Mesendoderm (in vitro differentiated cells): ENCODE results near the gene ABCA8.
"Not testable (repeated sequence)": the region's sequence is repeated elsewhere in the genome, so short reads cannot be mapped to it uniquely, and the experiment has no call there.

Experiments
- DNase-seq: peaks from one replicate; pipeline ENCODE4 v3.0.0; 2013
- H2AK5ac ChIP-seq: 2 replicates; pipeline ENCODE4 v1.6.1; 2013; ENCODE audit warnings: low read length, inconsistent platforms
- H2BK120ac ChIP-seq: 2 replicates; pipeline ENCODE4 v1.6.1; 2013; ENCODE audit warnings: low read depth, mild to moderate bottlenecking, low read length, moderate library complexity, mixed read lengths
- H2BK15ac ChIP-seq: replicated peaks from 2 replicates; pipeline ENCODE4 v1.6.1; 2013; ENCODE audit warnings: low read depth, mild to moderate bottlenecking, moderate library complexity
- H2BK5ac ChIP-seq: 2 replicates; pipeline ENCODE4 v1.6.1; 2013; ENCODE audit warnings: low read length, inconsistent platforms
- H3K18ac ChIP-seq: 2 replicates; pipeline ENCODE4 v1.6.1; 2013; ENCODE audit warnings: mild to moderate bottlenecking, low read length, mixed read lengths
- H3K23ac ChIP-seq: one replicate; pipeline ENCODE4 v1.6.1; 2013; ENCODE audit warnings: low read length
- H3K27ac ChIP-seq: 2 replicates; pipeline ENCODE4 v1.5.1; 2013; ENCODE audit warnings: low read depth, mild to moderate bottlenecking, inconsistent platforms, low read length, moderate library complexity
- H3K27me3 ChIP-seq: 2 replicates; pipeline ENCODE4 v1.6.1; 2013; ENCODE audit warnings: low read length, control low read depth, mild to moderate bottlenecking, inconsistent platforms; ENCODE audit not compliant: insufficient read depth, poor library complexity
- H3K36me3 ChIP-seq: 2 replicates; pipeline ENCODE4 v1.6.1; 2013; ENCODE audit warnings: low read length, inconsistent platforms; ENCODE audit not compliant: control insufficient read depth, insufficient read depth
- H3K4ac ChIP-seq: one replicate; pipeline ENCODE4 v1.6.1; 2013; ENCODE audit warnings: low read depth, mild to moderate bottlenecking, low read length, moderate library complexity
- H3K4me1 ChIP-seq: 2 replicates; pipeline ENCODE4 v1.6.1; 2013; ENCODE audit warnings: low read depth, low read length, inconsistent platforms; ENCODE audit not compliant: control insufficient read depth
- H3K4me2 ChIP-seq: 2 replicates; pipeline ENCODE4 v1.6.1; 2013; ENCODE audit warnings: low read length
- H3K4me3 ChIP-seq: 2 replicates; pipeline ENCODE4 v1.5.1; 2013; ENCODE audit warnings: mild to moderate bottlenecking, low read length
- H3K56ac ChIP-seq: one replicate; pipeline ENCODE4 v1.6.1; 2013; ENCODE audit warnings: low read length
- H3K79me1 ChIP-seq: 2 replicates; pipeline ENCODE4 v1.6.1; 2013; ENCODE audit warnings: low read length, inconsistent platforms
- H3K79me2 ChIP-seq: 2 replicates; pipeline ENCODE4 v1.6.1; 2013; ENCODE audit warnings: mild to moderate bottlenecking, low read length; ENCODE audit not compliant: control insufficient read depth, insufficient read depth
- H3K9ac ChIP-seq: 2 replicates; pipeline ENCODE4 v1.6.1; 2013; ENCODE audit warnings: low read length, inconsistent platforms
- H4K5ac ChIP-seq: one replicate; pipeline ENCODE4 v1.6.1; 2013; ENCODE audit warnings: low read length
- H4K8ac ChIP-seq: one replicate; pipeline ENCODE4 v1.6.1; 2013; ENCODE audit warnings: low read depth, mild to moderate bottlenecking, control low read depth, low read length, moderate library complexity
- WGBS: extraction: QIAGEN DNeasy Blood & Tissue Kit; methylation state at CpG from one replicate; pipeline ENCODE4 v1.1.7; 2013; ENCODE audit warnings: low lambda C conversion rate, missing lambda C conversion rate; ENCODE audit not compliant: insufficient coverage; ENCODE audit errors: extremely low coverage; 5-methylcytosine and 5-hydroxymethylcytosine counted together

ABCA8 gene

DNA sequence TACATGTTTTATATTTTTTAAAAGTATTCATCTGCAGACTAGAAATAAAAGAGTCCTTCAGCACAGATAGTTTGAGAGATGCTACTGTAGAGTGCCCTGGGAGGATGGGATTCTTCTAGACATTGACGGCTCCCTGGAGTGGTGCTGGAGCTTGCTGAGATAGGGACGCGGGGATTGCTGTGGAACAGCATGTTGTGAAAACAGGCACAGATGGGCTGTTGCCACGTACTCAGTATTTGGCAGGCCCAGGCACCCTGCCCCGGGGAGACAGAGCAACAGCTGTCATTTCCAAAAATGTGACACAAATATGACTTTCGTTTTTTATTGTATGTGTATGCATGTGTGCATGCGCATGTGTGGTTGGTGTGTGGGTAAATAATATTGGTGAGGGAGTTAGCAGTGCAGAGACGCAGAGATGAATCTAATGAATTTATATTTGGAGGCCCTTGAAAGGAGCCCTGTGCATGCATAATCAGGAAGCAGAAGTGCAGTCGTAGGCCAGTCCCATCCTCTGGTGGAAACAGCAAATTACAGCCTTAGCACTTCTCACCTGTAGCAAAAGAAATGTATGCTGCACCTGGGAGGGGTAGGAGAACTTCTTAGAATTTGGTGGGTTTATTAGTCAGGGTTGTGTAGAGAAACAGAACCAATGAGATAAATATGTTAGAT, 6.2 kb upstream of the ABCA8 start:
- H4K5ac ChIP-seq: no peak overlapping the region
- H3K27me3 ChIP-seq: no peaks in the 10 kb centered on the region
- H3K36me3 ChIP-seq: no peaks in the 10 kb centered on the region
- no peak overlapping the region for H3K4me2 ChIP-seq
- H3K18ac ChIP-seq: no peak overlapping the region
- H3K27ac ChIP-seq: no peak overlapping the region
- DNase-seq: peak; percentile 4
- no peak overlapping the region for H2AK5ac ChIP-seq
- no peak overlapping the region for H2BK15ac ChIP-seq
- no peak overlapping the region for H3K4me3 ChIP-seq
- H3K56ac ChIP-seq: no peak overlapping the region
- no peaks in the 10 kb centered on the region for H3K79me2 ChIP-seq
- no peak overlapping the region for H3K23ac ChIP-seq
- no peaks in the 10 kb centered on the region for H3K4me1 ChIP-seq
- no peak overlapping the region for H3K9ac ChIP-seq
- 100% methylated on average over 2 of the region's 9 CpGs for WGBS
- no peak overlapping the region for H4K8ac ChIP-seq
- no peak overlapping the region for H2BK120ac ChIP-seq
- H2BK5ac ChIP-seq: no peak overlapping the region
- no peaks in the 10 kb centered on the region for H3K79me1 ChIP-seq
- no peak overlapping the region for H3K4ac ChIP-seq

DNA sequence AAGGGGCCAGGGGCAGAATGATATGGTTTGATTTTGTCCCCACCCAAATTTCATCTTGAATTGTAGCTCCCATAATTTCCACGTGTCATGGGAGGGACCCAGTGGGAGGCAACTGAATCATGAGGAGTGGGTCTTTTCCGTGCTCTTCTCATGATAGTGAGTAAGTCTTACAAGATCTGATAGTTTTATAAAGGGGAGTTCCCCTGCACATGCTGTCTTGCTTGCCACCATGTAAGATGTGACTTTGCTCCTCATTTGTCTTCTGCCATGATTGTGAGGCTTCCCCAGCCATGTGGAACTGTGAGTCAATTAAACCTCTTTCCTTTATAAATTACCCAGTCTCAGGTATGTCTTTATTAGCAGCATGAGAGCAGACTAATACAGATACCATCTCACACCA, 3.9 kb upstream of the ABCA8 start:
- H4K8ac ChIP-seq, H3K4me2 ChIP-seq, H3K18ac ChIP-seq, H3K4me3 ChIP-seq, H2AK5ac ChIP-seq, H3K4ac ChIP-seq, H3K36me3 ChIP-seq, H2BK5ac ChIP-seq, DNase-seq, H3K23ac ChIP-seq, H3K27ac ChIP-seq, H4K5ac ChIP-seq, H3K79me2 ChIP-seq, H3K56ac ChIP-seq, H3K9ac ChIP-seq, H3K27me3 ChIP-seq, H3K4me1 ChIP-seq, H2BK15ac ChIP-seq, H2BK120ac ChIP-seq, H3K79me1 ChIP-seq: not testable (repeated sequence)
- WGBS: no CpG with 5 or more reads among the region's 2 CpGs

DNA sequence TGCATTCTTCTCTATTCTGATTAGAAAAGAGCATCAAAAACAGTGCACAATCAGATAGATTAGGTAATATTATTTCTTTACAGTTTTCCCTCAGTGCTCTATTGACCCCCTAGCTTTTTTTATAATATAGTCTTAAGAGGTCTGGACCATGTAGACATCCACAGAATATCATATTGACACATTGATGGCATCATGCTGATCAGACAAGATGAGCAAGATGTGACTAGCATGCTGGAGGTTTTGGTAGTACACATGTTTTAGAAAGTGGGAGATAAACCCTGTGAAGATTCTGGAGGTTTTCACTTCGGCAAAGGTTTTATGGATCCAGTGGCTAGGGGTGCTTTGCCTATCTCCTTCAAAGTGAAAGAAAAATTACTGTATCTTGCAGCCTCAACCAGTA, 2.8 kb upstream of the ABCA8 start:
- Histone ChIP-seq H3K27ac (no peak overlapping the region), H3K79me1 (no peaks in the 10 kb centered on the region), H3K4me2 (no peak overlapping the region), H3K4ac (no peak overlapping the region), H3K79me2 (no peaks in the 10 kb centered on the region), H3K36me3 (no peaks in the 10 kb centered on the region), H4K8ac (no peak overlapping the region), H3K18ac (no peak overlapping the region), H2BK5ac (no peak overlapping the region), H3K4me1 (no peaks in the 10 kb centered on the region), H2BK120ac (no peak overlapping the region), H3K23ac (no peak overlapping the region), H4K5ac (no peak overlapping the region), H3K4me3 (no peak overlapping the region), H3K9ac (no peak overlapping the region), H2BK15ac (no peak overlapping the region), H3K27me3 (no peaks in the 10 kb centered on the region), H3K56ac (no peak overlapping the region), H2AK5ac (no peak overlapping the region)
- WGBS: no CpG with 5 or more reads among the region's 1 CpG
- DNase-seq: no peak

DNA sequence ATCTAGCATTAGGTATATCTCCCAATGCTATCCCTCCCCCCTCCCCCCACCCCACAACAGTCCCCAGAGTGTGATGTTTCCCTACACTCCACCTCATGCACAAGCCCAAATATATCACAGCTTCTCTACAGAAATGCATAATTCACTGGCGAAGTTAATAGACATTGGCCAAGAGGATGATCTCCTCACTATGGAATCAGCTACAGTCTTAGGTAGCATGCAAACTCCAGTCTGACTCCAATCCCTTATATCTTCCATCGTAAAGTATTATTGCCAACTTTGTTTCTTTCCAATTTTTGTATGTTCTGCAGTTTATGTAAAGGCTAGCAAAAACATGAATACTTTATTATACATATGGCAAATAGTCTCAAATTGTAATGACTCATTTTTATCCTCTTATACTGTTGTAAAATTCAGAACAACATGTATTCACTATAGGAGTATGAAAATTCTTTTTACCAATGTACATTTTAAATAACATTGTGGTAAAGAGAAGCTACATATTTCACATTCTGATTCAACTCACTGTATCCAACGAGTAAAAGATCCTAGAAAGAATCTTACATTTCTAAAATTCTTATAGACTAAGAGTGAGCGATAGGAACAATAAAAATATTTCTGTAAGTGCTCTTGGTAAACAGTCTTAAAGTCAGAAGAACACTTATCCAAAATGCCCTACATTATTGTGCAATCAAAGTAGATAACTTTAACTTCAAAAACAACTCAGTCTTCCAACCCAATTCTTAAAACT, 871 bp downstream of the ABCA8 start:
- no peak overlapping the region for H3K18ac ChIP-seq
- H3K27ac ChIP-seq: no peak overlapping the region
- no peak for DNase-seq
- H3K79me2 ChIP-seq: no peaks in the 10 kb centered on the region
- no CpG with 5 or more reads among the region's 4 CpGs for WGBS
- H2BK15ac ChIP-seq: no peak overlapping the region
- H2BK120ac ChIP-seq: no peak overlapping the region
- H3K9ac ChIP-seq: no peak overlapping the region
- no peaks in the 10 kb centered on the region for H3K79me1 ChIP-seq
- no peak overlapping the region for H3K56ac ChIP-seq
- no peaks in the 10 kb centered on the region for H3K4me1 ChIP-seq
- no peak overlapping the region for H3K23ac ChIP-seq
- no peak overlapping the region for H3K4me2 ChIP-seq
- H2AK5ac ChIP-seq: no peak overlapping the region
- no peak overlapping the region for H3K4me3 ChIP-seq
- H4K5ac ChIP-seq: no peak overlapping the region
- no peaks in the 10 kb centered on the region for H3K36me3 ChIP-seq
- no peak overlapping the region for H2BK5ac ChIP-seq
- no peak overlapping the region for H4K8ac ChIP-seq
- no peaks in the 10 kb centered on the region for H3K27me3 ChIP-seq
- H3K4ac ChIP-seq: no peak overlapping the region

DNA sequence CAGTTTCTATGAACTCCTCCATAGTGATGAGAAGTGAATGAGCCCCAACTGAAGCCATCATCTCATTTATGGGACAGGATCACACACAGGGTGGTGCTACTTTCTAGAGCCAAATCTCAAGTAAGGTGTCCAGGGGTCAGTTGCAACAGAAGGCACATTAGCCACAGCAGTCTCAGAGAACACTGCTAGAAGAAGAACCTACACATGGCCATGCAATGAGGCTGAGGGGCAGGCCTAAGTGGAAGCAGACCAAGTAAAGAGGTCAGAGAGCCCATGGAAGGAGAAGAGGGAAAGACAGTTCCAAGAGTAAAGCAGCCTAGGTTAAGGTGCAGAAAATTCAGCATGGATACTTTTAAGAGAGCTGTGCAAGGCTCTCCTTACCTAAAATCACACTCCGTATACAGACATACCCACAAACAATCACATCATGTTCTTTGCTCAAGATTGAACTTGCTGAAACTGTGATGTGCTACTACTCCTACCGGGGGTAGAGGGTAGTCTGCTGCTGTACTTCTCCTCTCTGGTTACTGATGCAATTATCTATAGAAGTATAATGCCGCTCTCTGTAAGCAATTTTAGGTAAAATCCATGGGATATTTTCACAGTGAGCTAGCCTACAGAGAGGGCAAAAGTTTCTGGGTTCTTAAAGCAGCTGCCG, 1.7 kb downstream of the ABCA8 start:
- DNase-seq: no peak
- Histone ChIP-seq H3K79me2 (no peaks in the 10 kb centered on the region), H3K4me3 (no peak overlapping the region), H3K4me2 (no peak overlapping the region), H3K18ac (no peak overlapping the region), H3K23ac (no peak overlapping the region), H3K4me1 (no peaks in the 10 kb centered on the region), H3K56ac (no peak overlapping the region), H3K9ac (no peak overlapping the region), H4K8ac (no peak overlapping the region), H4K5ac (no peak overlapping the region), H2BK120ac (no peak overlapping the region), H3K79me1 (no peaks in the 10 kb centered on the region), H3K27ac (no peak overlapping the region), H3K36me3 (no peaks in the 10 kb centered on the region), H3K4ac (no peak overlapping the region), H2AK5ac (no peak overlapping the region), H2BK5ac (no peak overlapping the region), H2BK15ac (no peak overlapping the region), H3K27me3 (no peaks in the 10 kb centered on the region)
- WGBS: no CpG with 5 or more reads among the region's 4 CpGs
